Liver (tissue), 9 donors: ENCODE results near the gene RESP18. TPM values are rescaled to one million over a fixed set of nuclear protein-coding genes. Genes with fewer than 3 reads are reported as not detected.

Source experiments
- DNase-seq: peaks from one replicate; pipeline ENCODE4 v3.0.0-alpha.2; 2017; ENCODE audit warnings: low spot score
- H3K27ac ChIP-seq, 2 donors: one replicate each; pipeline ENCODE4 v1.7.0; 2013; ENCODE audit warnings: inconsistent platforms in 2 of 2, low read length in 2 of 2, control low read depth in 1 of 2, low read depth in 1 of 2, mild to moderate bottlenecking in 1 of 2
- H3K27me3 ChIP-seq, 4 donors: one replicate each; pipeline versions ENCODE4 v1.6.1 to v1.7.0; 2013; ENCODE audit warnings: low read length in 3 of 4, inconsistent platforms in 1 of 4, mild to moderate bottlenecking in 1 of 4, moderate library complexity in 1 of 4; ENCODE audit not compliant: control insufficient read depth in 4 of 4, insufficient read depth in 4 of 4
- H3K36me3 ChIP-seq, 4 donors: one replicate each; pipeline versions ENCODE4 v1.6.1 to v1.7.0; 2013; ENCODE audit warnings: low read length in 3 of 4, mild to moderate bottlenecking in 3 of 4, low read depth in 1 of 4, moderate library complexity in 1 of 4; ENCODE audit not compliant: control insufficient read depth in 4 of 4, insufficient read depth in 3 of 4
- H3K4me1 ChIP-seq, 4 donors: one replicate each; pipeline versions ENCODE4 v1.6.1 to v1.7.0; 2013; ENCODE audit warnings: low read length in 3 of 4, mild to moderate bottlenecking in 3 of 4, moderate library complexity in 1 of 4; ENCODE audit not compliant: control insufficient read depth in 4 of 4, insufficient read depth in 4 of 4
- H3K4me3 ChIP-seq, 3 donors: one replicate each; pipeline versions ENCODE4 v1.6.1 to v1.7.0; 2013; ENCODE audit warnings: low read length in 3 of 3, control low read depth in 1 of 3, low read depth in 1 of 3, mild to moderate bottlenecking in 1 of 3
- H3K9ac ChIP-seq, 2 donors: one replicate each; pipeline ENCODE4 v1.7.0; 2013; ENCODE audit warnings: low read length in 2 of 2, mild to moderate bottlenecking in 2 of 2, moderate library complexity in 2 of 2, control low read depth in 1 of 2, low read depth in 1 of 2
- H3K9me3 ChIP-seq, 4 donors: one replicate each; pipeline versions ENCODE4 v1.6.1 to v1.7.0; 2013; ENCODE audit warnings: low read length in 3 of 4; ENCODE audit not compliant: control insufficient read depth in 4 of 4
- ATF3 ChIP-seq: IDR thresholded peaks from 2 replicates; pipeline ENCODE4 v1.6.1; 2016; ENCODE audit warnings: antibody characterized with exemption
- CTCF ChIP-seq: fragments of 150-350 bp; IDR thresholded peaks from 2 replicates; pipeline ENCODE4 v1.5.1; 2017; ENCODE audit warnings: improper control_type of control experiment, low read depth, low read length; ENCODE audit not compliant: missing input control
- EGR1 ChIP-seq, 2 donors: IDR thresholded peaks; 2 replicates each; pipeline ENCODE4 v1.6.1; 2016 to 2018; ENCODE audit warnings: antibody characterized with exemption in 2 of 2, low read depth in 2 of 2
- FOXA1 ChIP-seq: IDR thresholded peaks from 2 replicates; pipeline ENCODE4 v1.6.1; 2016; ENCODE audit warnings: antibody characterized with exemption
- FOXA2 ChIP-seq: IDR thresholded peaks from 2 replicates; pipeline ENCODE4 v1.6.1; 2016; ENCODE audit warnings: antibody characterized with exemption
- GABPA ChIP-seq, 2 donors: IDR thresholded peaks in 1 of 2; conservative IDR thresholded peaks in 1 of 2; 2 replicates each; pipeline ENCODE4 v1.6.1; 2016; ENCODE audit warnings: antibody characterized with exemption in 2 of 2, mild to moderate bottlenecking in 1 of 2, moderate library complexity in 1 of 2
- HNF4A ChIP-seq, 2 donors: conservative IDR thresholded peaks; 2 replicates each; pipeline ENCODE4 v1.6.1; 2016; ENCODE audit warnings: antibody characterized with exemption in 2 of 2, mild to moderate bottlenecking in 2 of 2
- HNF4G ChIP-seq: IDR thresholded peaks from 2 replicates; pipeline ENCODE4 v1.6.1; 2016; ENCODE audit warnings: antibody characterized with exemption
- JUND ChIP-seq, 2 donors: IDR thresholded peaks; 2 replicates each; pipeline ENCODE4 v1.6.1; 2016; ENCODE audit warnings: antibody characterized with exemption in 2 of 2
- MAX ChIP-seq: IDR thresholded peaks from 2 replicates; pipeline ENCODE4 v1.6.1; 2016; ENCODE audit warnings: antibody characterized with exemption
- NR2F2 ChIP-seq: IDR thresholded peaks from 2 replicates; pipeline ENCODE4 v1.6.1; 2016; ENCODE audit warnings: antibody characterized with exemption
- RAD21 ChIP-seq, 2 donors: IDR thresholded peaks; 2 replicates each; pipeline ENCODE4 v1.6.1; 2016; ENCODE audit warnings: antibody characterized with exemption in 2 of 2, mild to moderate bottlenecking in 2 of 2
- RXRA ChIP-seq, 2 donors: IDR thresholded peaks; 2 replicates each; pipeline ENCODE4 v1.6.1; 2017 to 2018; ENCODE audit warnings: antibody characterized with exemption in 2 of 2, mild to moderate bottlenecking in 1 of 2
- SP1 ChIP-seq: IDR thresholded peaks from 2 replicates; pipeline ENCODE4 v1.6.1; 2018; ENCODE audit warnings: antibody characterized with exemption, mild to moderate bottlenecking
- TAF1 ChIP-seq: conservative IDR thresholded peaks from 2 replicates; pipeline ENCODE4 v1.6.1; 2016; ENCODE audit warnings: antibody characterized with exemption, mild to moderate bottlenecking
- YY1 ChIP-seq: IDR thresholded peaks from 2 replicates; pipeline ENCODE4 v1.6.1; 2016; ENCODE audit warnings: antibody characterized with exemption, mild to moderate bottlenecking
- ZBTB33 ChIP-seq: IDR thresholded peaks from 2 replicates; pipeline ENCODE4 v1.6.1; 2016; ENCODE audit warnings: antibody characterized with exemption
- WGBS: extraction: QIAGEN DNeasy Blood & Tissue Kit; methylation state at CpG from one replicate; pipeline ENCODE4 v1.1.7; 2013; 5-methylcytosine and 5-hydroxymethylcytosine counted together
- polyA plus RNA-seq, 2 donors: library from polyadenylated mRNA; stranded (reverse) in 1 of 2; unstranded in 1 of 2; fragments of 200-250 nt in 1 of 2; fragments of >200 nt in 1 of 2; fragmentation: Nextera tagmentation in 1 of 2; extraction: Ambion mirVana in 1 of 2; gene quantifications; one replicate each; pipeline versions ENCODE4 v1.2.1 to v1.2.3, GENCODE V29; 2013 to 2015
- total RNA-seq, 2 donors: library from RNA; depleted of rRNA; stranded (reverse); fragments of >200 nt; gene quantifications; one replicate each; pipeline ENCODE4 v1.2.3, GENCODE V29; 2014
- TF ChIP-seq, protein P1 (sequence below): IDR thresholded peaks from 2 replicates; pipeline ENCODE4 v1.6.1; 2016; ENCODE audit warnings: antibody characterized with exemption, mild to moderate bottlenecking
- donor health status: healthy.
- donor health status: healthy.
- donor health status: healthy.
- donor health status: healthy.
- donor health status: healthy.

RESP18 gene
- total and polyA plus RNA-seq, 4 donors = not detected

DNA sequence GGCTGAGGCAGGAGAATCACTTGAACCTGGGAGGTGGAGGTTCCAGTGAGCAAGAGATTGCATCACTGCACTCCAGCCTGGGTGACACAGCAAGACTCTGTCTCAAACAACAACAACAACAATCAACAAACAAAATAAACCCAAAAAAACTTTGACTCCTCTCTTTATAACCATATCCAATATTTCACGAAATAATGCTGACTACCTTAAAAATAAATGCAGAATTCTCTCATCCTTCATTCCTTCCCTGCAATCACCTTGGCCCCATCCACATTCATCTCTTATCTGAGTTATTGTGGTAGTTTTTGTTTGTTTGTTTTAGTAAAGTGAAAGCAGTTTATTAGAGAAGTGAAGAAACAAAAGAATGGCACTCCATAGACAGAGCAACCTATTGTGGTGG is 26.5 kb downstream of the RESP18 start:
- WGBS = 79% methylated on average over 1 of the region's 1 CpG
- Histone ChIP-seq H3K9ac (no peak overlapping the region), H3K27ac (no peak overlapping the region), H3K27me3 (peaks cover 0 to 10% (median 5%) of the 10 kb centered on the region in 4 donors), H3K4me3 (no peak overlapping the region), H3K4me1 (no peaks in the 10 kb centered on the region), H3K36me3 (no peaks in the 10 kb centered on the region), H3K9me3 (no peaks in the 10 kb centered on the region)
- no peak for TF ChIP-seq HNF4G
- no peak for TF ChIP-seq FOXA2
- TF ChIP-seq EGR1 (IDR thresholded peaks at IDR 0.05; ENCODE audit: low read depth in 2 of 2) = no peak
- TF ChIP-seq FOXA1 = no peak
- no peak for TF ChIP-seq JUND (IDR thresholded peaks at IDR 0.05)
- no peak for TF ChIP-seq RAD21 (IDR thresholded peaks at IDR 0.05)
- TF ChIP-seq ATF3 = no peak
- TF ChIP-seq, protein P1, sequence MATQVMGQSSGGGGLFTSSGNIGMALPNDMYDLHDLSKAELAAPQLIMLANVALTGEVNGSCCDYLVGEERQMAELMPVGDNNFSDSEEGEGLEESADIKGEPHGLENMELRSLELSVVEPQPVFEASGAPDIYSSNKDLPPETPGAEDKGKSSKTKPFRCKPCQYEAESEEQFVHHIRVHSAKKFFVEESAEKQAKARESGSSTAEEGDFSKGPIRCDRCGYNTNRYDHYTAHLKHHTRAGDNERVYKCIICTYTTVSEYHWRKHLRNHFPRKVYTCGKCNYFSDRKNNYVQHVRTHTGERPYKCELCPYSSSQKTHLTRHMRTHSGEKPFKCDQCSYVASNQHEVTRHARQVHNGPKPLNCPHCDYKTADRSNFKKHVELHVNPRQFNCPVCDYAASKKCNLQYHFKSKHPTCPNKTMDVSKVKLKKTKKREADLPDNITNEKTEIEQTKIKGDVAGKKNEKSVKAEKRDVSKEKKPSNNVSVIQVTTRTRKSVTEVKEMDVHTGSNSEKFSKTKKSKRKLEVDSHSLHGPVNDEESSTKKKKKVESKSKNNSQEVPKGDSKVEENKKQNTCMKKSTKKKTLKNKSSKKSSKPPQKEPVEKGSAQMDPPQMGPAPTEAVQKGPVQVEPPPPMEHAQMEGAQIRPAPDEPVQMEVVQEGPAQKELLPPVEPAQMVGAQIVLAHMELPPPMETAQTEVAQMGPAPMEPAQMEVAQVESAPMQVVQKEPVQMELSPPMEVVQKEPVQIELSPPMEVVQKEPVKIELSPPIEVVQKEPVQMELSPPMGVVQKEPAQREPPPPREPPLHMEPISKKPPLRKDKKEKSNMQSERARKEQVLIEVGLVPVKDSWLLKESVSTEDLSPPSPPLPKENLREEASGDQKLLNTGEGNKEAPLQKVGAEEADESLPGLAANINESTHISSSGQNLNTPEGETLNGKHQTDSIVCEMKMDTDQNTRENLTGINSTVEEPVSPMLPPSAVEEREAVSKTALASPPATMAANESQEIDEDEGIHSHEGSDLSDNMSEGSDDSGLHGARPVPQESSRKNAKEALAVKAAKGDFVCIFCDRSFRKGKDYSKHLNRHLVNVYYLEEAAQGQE = no peak
- no peak for TF ChIP-seq GABPA (IDR thresholded peaks at IDR 0.05 in 1 of 2, conservative IDR thresholded peaks at IDR 0.05 in 1 of 2)
- no peak for TF ChIP-seq YY1
- DNase-seq = no peak

GRCh38 chr2:219304223-219304622 is 28.3 kb downstream of the RESP18 start:
- H3K27ac ChIP-seq = no peak overlapping the region
- 40% methylated on average over 2 of the region's 2 CpGs for WGBS
- no peak for DNase-seq
- no peaks in the 10 kb centered on the region for H3K36me3 ChIP-seq
- TF ChIP-seq FOXA1 (no peak), FOXA2 (no peak), YY1 (no peak), RXRA (IDR thresholded peaks at IDR 0.05) (no peak), NR2F2 (no peak), HNF4A (conservative IDR thresholded peaks at IDR 0.05) (no peak), MAX (no peak), TAF1 (no peak), SP1 (no peak), GABPA (IDR thresholded peaks at IDR 0.05 in 1 of 2, conservative IDR thresholded peaks at IDR 0.05 in 1 of 2) (no peak), EGR1 (IDR thresholded peaks at IDR 0.05; ENCODE audit: low read depth in 2 of 2) (no peak), CTCF (no peak), HNF4G (no peak), ATF3 (no peak), ZBTB33 (no peak)
- TF ChIP-seq, protein P1 = no peak
- H3K27me3 ChIP-seq = peaks cover 0 to 10% (median 4%) of the 10 kb centered on the region in 4 donors
- H3K9me3 ChIP-seq = no peaks in the 10 kb centered on the region
- no peaks in the 10 kb centered on the region for H3K4me1 ChIP-seq
- no peak overlapping the region for H3K4me3 ChIP-seq
- H3K9ac ChIP-seq = no peak overlapping the region
